MM.1S (cell line): ENCODE results near the gene ALDH3B1.

Source experiments
- CTCF ChIP-seq: fragments of 300-600 bp; sonication (generic); IDR thresholded peaks from 2 replicates; pipeline ENCODE4 v1.5.1; 2016; ENCODE audit warnings: antibody characterized with exemption, low read length, mixed read lengths
- EZH2 ChIP-seq: fragments of 300-600 bp; sonication (generic); optimal IDR thresholded peaks from 2 replicates; pipeline ENCODE3; 2017; ENCODE audit warnings: low read depth, mild to moderate bottlenecking, antibody characterized with exemption, low read length, mixed read lengths

GRCh38 chr11:68074584-68075352 is 64.6 kb downstream of the ALDH3B1 start:
- no peak for TF ChIP-seq CTCF
- no peak for TF ChIP-seq EZH2
